GM12892 (cell line): ENCODE measurements around the gene CNTN5.

ENCODE experiments used
- POLR2A ChIP-seq: IDR thresholded peaks from 2 replicates; pipeline ENCODE4 v1.6.1; 2011; ENCODE audit warnings: low read depth, low read length, control low read depth
- POLR2AphosphoS5 ChIP-seq: IDR thresholded peaks from 2 replicates; pipeline ENCODE4 v1.6.1; 2011; ENCODE audit warnings: low read depth, low read length, control low read depth
- TAF1 ChIP-seq: IDR thresholded peaks from 2 replicates; pipeline ENCODE4 v1.6.1; 2011; ENCODE audit warnings: low read depth, mild to moderate bottlenecking, control low read depth, low read length, borderline replicate concordance

DNA sequence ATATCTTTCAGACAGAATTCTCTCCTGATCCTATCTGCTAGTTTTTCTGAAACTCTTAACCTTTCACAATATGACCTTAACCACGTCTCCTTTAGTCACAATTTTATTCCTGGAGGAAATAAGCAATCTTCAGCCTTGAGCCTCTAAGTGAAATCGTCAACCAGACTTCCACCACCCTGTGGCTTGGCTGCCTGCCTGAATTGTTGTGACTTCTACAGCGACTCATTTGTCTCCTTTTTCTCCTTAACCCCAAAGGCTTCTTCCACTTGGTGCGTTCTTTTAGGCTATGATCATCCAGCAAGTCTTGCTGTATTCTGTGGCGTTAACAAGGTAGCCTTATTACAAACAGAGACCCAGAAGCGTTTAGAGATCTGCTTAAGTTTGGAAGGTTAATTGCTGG lies 1131.2 kb downstream of the CNTN5 start:
- TF ChIP-seq POLR2A: no peak
- no peak for TF ChIP-seq TAF1
- TF ChIP-seq POLR2AphosphoS5: no peak
